Measurements from ENCODE around the gene ITPR2.
"Not testable (repeated sequence)": the region's sequence is repeated elsewhere in the genome, so short reads cannot be mapped to it uniquely, and the experiment has no call there.

Gene ITPR2

GRCh38 chr12:26466726-26467125 is 366.3 kb downstream of the ITPR2 start:
- no peak for DNase-seq (ENCODE audit: low read depth, low spot score)
- H3K4me3 ChIP-seq (ENCODE audit: low read length) = no peak overlapping the region

GRCh38 chr12:26465419-26466097 is 367.4 kb downstream of the ITPR2 start:
- DNase-seq (ENCODE audit: low read depth, low spot score) = no peak
- H3K4me3 ChIP-seq (ENCODE audit: low read length) = no peak overlapping the region

GRCh38 chr12:26461776-26462175 is 371.2 kb downstream of the ITPR2 start:
- H3K4me3 ChIP-seq (ENCODE audit: low read length) = no peak overlapping the region

GRCh38 chr12:26460361-26460760 is 372.6 kb downstream of the ITPR2 start:
- no peak for DNase-seq (ENCODE audit: low read depth, low spot score)
- H3K4me3 ChIP-seq (ENCODE audit: low read length) = no peak overlapping the region

More at GRCh38 chr12:26461776-26462175, 371.2 kb downstream of the ITPR2 start:
- no peak for DNase-seq (ENCODE audit: low read depth, low spot score)

GRCh38 chr12:26455936-26456574 is 376.9 kb downstream of the ITPR2 start:
- DNase-seq (ENCODE audit: low read depth, low spot score) = no peak
- H3K4me3 ChIP-seq (ENCODE audit: low read length) = no peak overlapping the region

- no peak overlapping the region for H3K4me3 ChIP-seq (ENCODE audit: low read length)
- DNase-seq (ENCODE audit: low read depth, low spot score) = no peak
Observed at GRCh38 chr12:26453246-26453645, 379.7 kb downstream of the ITPR2 start.

- no peak overlapping the region for H3K4me3 ChIP-seq (ENCODE audit: low read length)
- no peak for DNase-seq (ENCODE audit: low read depth, low spot score)
Observed at GRCh38 chr12:26452511-26452910, 380.5 kb downstream of the ITPR2 start.

- DNase-seq (ENCODE audit: low read depth, low spot score) = no peak
- no peak overlapping the region for H3K4me3 ChIP-seq (ENCODE audit: low read length)
Observed at GRCh38 chr12:26451763-26452162, 381.2 kb downstream of the ITPR2 start.

GRCh38 chr12:26445909-26446308 is 387.1 kb downstream of the ITPR2 start:
- no peak for DNase-seq (ENCODE audit: low read depth, low spot score)
- H3K4me3 ChIP-seq (ENCODE audit: low read length) = no peak overlapping the region

- DNase-seq (ENCODE audit: low read depth, low spot score) = no peak
- H3K4me3 ChIP-seq (ENCODE audit: low read length) = no peak overlapping the region
Observed at GRCh38 chr12:26443309-26443708, 389.7 kb downstream of the ITPR2 start.

- DNase-seq (ENCODE audit: low read depth, low spot score) = no peak
- H3K4me3 ChIP-seq (ENCODE audit: low read length) = no peak overlapping the region
Observed at GRCh38 chr12:26441434-26441833, 391.6 kb downstream of the ITPR2 start.

- no peak for DNase-seq (ENCODE audit: low read depth, low spot score)
- no peak overlapping the region for H3K4me3 ChIP-seq (ENCODE audit: low read length)
Observed at GRCh38 chr12:26435069-26435404, 398.0 kb downstream of the ITPR2 start.

- peak; percentile 33 for DNase-seq (ENCODE audit: low read depth, low spot score)
- no peak overlapping the region for H3K4me3 ChIP-seq (ENCODE audit: low read length)
Observed at GRCh38 chr12:26434299-26435068, 398.5 kb downstream of the ITPR2 start.

GRCh38 chr12:26433701-26434100 is 399.3 kb downstream of the ITPR2 start:
- H3K4me3 ChIP-seq (ENCODE audit: low read length); DNase-seq (ENCODE audit: low read depth, low spot score): not testable (repeated sequence)

GRCh38 chr12:26431211-26431610 is 401.8 kb downstream of the ITPR2 start:
- DNase-seq (ENCODE audit: low read depth, low spot score) = no peak
- H3K4me3 ChIP-seq (ENCODE audit: low read length) = no peak overlapping the region

- DNase-seq (ENCODE audit: low read depth, low spot score); H3K4me3 ChIP-seq (ENCODE audit: low read length): not testable (repeated sequence)
Observed at GRCh38 chr12:26430596-26430995, 402.4 kb downstream of the ITPR2 start.

- no peak for DNase-seq (ENCODE audit: low read depth, low spot score)
- no peak overlapping the region for H3K4me3 ChIP-seq (ENCODE audit: low read length)
Observed at GRCh38 chr12:26429070-26429691, 403.8 kb downstream of the ITPR2 start.

- H3K4me3 ChIP-seq (ENCODE audit: low read length) = no peak overlapping the region
- DNase-seq (ENCODE audit: low read depth, low spot score) = no peak
Observed at GRCh38 chr12:26428420-26428819, 404.6 kb downstream of the ITPR2 start.

- no peak for DNase-seq (ENCODE audit: low read depth, low spot score)
- H3K4me3 ChIP-seq (ENCODE audit: low read length) = no peak overlapping the region
Observed at GRCh38 chr12:26426652-26427051, 406.3 kb downstream of the ITPR2 start.

Data from Jurkat, Clone E6-1 (cell line).